Measurements from ENCODE around the gene P3H2. TPM values are rescaled to one million over a fixed set of nuclear protein-coding genes. Genes with fewer than 3 reads are reported as not detected.

Gene P3H2
- total RNA-seq, 2 donors from 2014 or later = not detected

DNA sequence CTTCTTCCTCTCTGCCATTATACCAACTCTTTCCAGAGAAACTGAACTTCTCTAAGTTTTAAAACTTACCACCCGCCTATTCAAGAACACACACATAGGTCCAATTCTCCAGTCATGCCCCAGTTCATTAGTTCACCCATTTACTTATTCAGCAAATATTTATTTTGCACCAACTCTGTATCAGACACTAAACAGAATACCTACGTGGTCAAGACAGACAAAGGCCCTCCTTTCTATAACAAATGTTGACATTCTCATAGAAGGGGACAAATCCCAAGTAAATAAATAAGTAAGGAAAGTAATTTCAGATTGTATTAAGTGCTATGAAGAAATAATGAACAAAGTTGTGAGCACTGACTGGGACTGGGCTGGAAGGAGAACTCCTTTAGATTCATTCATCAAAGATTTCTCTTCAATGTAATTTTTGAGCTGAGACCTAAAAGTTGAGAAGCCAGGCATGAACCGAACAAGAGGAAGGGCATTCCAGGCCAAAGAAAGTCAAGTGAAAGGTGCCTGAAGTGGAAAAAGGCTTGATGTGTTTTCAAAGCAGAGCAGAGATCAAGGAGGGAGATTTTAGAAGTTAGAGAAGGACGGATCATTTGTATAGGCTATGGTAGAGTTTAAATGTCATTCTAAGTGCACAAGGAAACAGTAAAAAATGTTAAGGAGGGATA lies 120.4 kb downstream of the P3H2 start:
- ATAC-seq (replicated peaks) = no peak
- Mint-ChIP-seq H3K27ac (no peak overlapping the region), H3K9me3 (no peaks in the 10 kb centered on the region), H3K4me3 (no peak overlapping the region), H3K36me3 (ENCODE audit: low read depth) (no peaks in the 10 kb centered on the region), H3K4me1 (no peaks in the 10 kb centered on the region), H3K27me3 (peaks cover 8% of the 10 kb centered on the region)

- no peaks in the 10 kb centered on the region for H3K4me1 Mint-ChIP-seq
- no peak overlapping the region for H3K27ac Mint-ChIP-seq
Observed at GRCh38 chr3:189999718-190000117, 121.0 kb downstream of the P3H2 start.

GRCh38 chr3:189995129-189995528 lies 125.6 kb downstream of the P3H2 start:
- Mint-ChIP-seq H3K27ac (no peak overlapping the region), H3K36me3 (ENCODE audit: low read depth) (no peaks in the 10 kb centered on the region), H3K4me3 (no peak overlapping the region), H3K9me3 (no peaks in the 10 kb centered on the region), H3K4me1 (no peaks in the 10 kb centered on the region), H3K27me3 (peaks cover 26% of the 10 kb centered on the region)
- no peak for ATAC-seq (replicated peaks)

More at GRCh38 chr3:189999718-190000117, 121.0 kb downstream of the P3H2 start:
- H3K9me3 Mint-ChIP-seq = no peaks in the 10 kb centered on the region
- H3K4me3 Mint-ChIP-seq = no peak overlapping the region
- ATAC-seq (replicated peaks) = no peak
- H3K27me3 Mint-ChIP-seq = peaks cover 8% of the 10 kb centered on the region
- no peaks in the 10 kb centered on the region for H3K36me3 Mint-ChIP-seq (ENCODE audit: low read depth)

DNA sequence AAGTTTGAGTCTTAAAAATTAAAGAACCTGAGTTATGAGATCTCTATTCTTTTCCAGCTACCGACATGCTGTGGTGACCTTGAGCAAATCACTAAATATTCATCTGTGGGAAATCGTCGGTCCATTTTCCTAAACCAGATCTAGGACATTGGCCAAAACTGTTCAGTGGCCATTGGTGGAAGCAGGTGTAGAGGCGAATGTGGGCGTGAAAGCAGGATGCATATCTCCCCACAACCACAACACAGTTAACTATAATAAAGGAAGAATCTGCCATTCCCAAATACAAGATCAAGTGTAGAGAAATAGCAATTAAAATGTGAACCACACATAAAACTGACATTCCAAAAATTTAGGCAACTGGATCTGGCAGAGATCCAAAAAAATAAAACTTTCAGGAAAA lies 129.9 kb downstream of the P3H2 start:
- Mint-ChIP-seq H3K27me3 (peaks cover 43% of the 10 kb centered on the region), H3K36me3 (ENCODE audit: low read depth) (no peaks in the 10 kb centered on the region), H3K4me1 (no peaks in the 10 kb centered on the region), H3K27ac (no peak overlapping the region), H3K4me3 (no peak overlapping the region), H3K9me3 (no peaks in the 10 kb centered on the region)
- no peak for ATAC-seq (replicated peaks)

DNA sequence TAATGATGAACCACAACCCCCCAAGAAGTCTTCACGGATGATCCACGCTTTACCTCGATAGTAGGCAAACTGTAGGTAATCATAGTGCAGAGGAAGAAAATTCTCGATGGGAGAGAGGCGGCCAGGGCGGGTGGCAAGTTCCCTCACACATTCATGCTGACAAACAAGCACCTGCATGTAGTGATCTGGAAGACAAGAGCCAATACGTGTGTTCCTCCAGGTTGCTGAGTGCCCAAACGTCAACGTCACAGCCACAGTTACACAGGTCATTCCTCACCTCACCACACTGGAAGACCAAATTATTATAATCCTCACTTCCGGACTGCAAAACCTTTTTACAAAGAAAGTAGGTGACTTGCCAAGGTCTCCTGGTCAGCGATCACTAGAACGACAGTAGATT lies 131.8 kb downstream of the P3H2 start:
- Mint-ChIP-seq H3K27me3 (peaks cover 33% of the 10 kb centered on the region), H3K27ac (no peak overlapping the region), H3K4me3 (no peak overlapping the region), H3K9me3 (no peaks in the 10 kb centered on the region), H3K36me3 (ENCODE audit: low read depth) (no peaks in the 10 kb centered on the region), H3K4me1 (no peaks in the 10 kb centered on the region)
- no peak for ATAC-seq (replicated peaks)

GRCh38 chr3:189988322-189988721 lies 132.4 kb downstream of the P3H2 start:
- ATAC-seq (replicated peaks) = no peak
- Mint-ChIP-seq H3K9me3 (no peaks in the 10 kb centered on the region), H3K36me3 (ENCODE audit: low read depth) (no peaks in the 10 kb centered on the region), H3K27me3 (peaks cover 33% of the 10 kb centered on the region), H3K4me3 (no peak overlapping the region), H3K27ac (no peak overlapping the region), H3K4me1 (no peaks in the 10 kb centered on the region)

GRCh38 chr3:189985948-189986347 lies 134.7 kb downstream of the P3H2 start:
- no peaks in the 10 kb centered on the region for H3K4me1 Mint-ChIP-seq
- peaks cover 29% of the 10 kb centered on the region for H3K27me3 Mint-ChIP-seq
- no peak for ATAC-seq (replicated peaks)
- H3K27ac Mint-ChIP-seq = no peak overlapping the region
- no peaks in the 10 kb centered on the region for H3K9me3 Mint-ChIP-seq
- no peak overlapping the region for H3K4me3 Mint-ChIP-seq
- H3K36me3 Mint-ChIP-seq (ENCODE audit: low read depth) = no peaks in the 10 kb centered on the region

DNA sequence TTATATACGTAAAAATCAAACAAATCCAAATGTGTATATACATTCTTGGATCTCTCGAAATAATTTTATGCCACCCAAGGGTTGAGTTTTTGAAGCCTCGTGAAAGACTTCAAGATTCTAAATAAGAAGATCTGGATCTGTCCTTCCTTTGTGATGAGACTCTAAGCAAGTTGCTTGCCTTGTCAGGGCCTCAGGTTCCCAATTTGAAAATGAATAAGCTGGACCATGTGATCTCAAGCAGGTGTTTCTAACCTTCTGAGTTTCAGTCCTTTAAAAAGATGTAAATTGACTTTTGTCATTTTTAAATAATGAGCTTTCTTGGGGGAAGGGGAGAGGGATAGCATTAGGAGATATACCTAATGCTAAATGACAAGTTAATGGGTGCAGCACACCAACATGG lies 137.1 kb downstream of the P3H2 start:
- Mint-ChIP-seq H3K4me1 (no peaks in the 10 kb centered on the region), H3K36me3 (ENCODE audit: low read depth) (no peaks in the 10 kb centered on the region), H3K4me3 (no peak overlapping the region), H3K27ac (no peak overlapping the region), H3K27me3 (peaks cover 11% of the 10 kb centered on the region), H3K9me3 (no peaks in the 10 kb centered on the region)
- no peak for ATAC-seq (replicated peaks)

GRCh38 chr3:189982321-189982945 lies 138.3 kb downstream of the P3H2 start:
- H3K4me3 Mint-ChIP-seq = no peak overlapping the region
- no peak overlapping the region for H3K27ac Mint-ChIP-seq
- no peaks in the 10 kb centered on the region for H3K4me1 Mint-ChIP-seq
- no peaks in the 10 kb centered on the region for H3K9me3 Mint-ChIP-seq
- no peaks in the 10 kb centered on the region for H3K36me3 Mint-ChIP-seq (ENCODE audit: low read depth)
- peaks cover 12% of the 10 kb centered on the region for H3K27me3 Mint-ChIP-seq
- ATAC-seq (replicated peaks) = no peak

GRCh38 chr3:189981668-189982067 lies 139.0 kb downstream of the P3H2 start:
- Mint-ChIP-seq H3K4me3 (no peak overlapping the region), H3K4me1 (no peaks in the 10 kb centered on the region), H3K27ac (no peak overlapping the region), H3K9me3 (no peaks in the 10 kb centered on the region), H3K27me3 (peaks cover 15% of the 10 kb centered on the region), H3K36me3 (ENCODE audit: low read depth) (no peaks in the 10 kb centered on the region)
- ATAC-seq (replicated peaks) = no peak

DNA sequence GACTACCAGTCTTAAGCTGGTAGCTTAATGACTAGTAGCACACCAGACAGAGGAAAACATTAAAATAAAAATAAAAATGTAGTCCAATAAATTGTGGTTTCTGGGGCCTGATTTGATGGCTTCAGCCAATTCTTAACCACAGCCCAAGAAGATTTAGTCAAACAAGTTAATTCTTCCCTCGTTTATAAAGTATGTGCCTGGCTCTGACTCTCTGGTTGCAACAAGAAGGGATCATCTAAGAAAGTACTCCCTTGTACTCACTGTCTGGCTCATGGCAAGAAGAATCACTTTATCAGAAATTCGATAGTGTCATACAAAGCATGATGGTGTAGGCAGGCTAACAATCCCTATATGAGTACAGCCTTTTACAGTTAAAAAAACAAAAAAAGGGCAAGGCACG lies 141.9 kb downstream of the P3H2 start:
- H3K4me3 Mint-ChIP-seq = no peak overlapping the region

GRCh38 chr3:189977174-189977573 lies 143.5 kb downstream of the P3H2 start:
- H3K4me3 Mint-ChIP-seq = no peak overlapping the region
- no peaks in the 10 kb centered on the region for H3K36me3 Mint-ChIP-seq (ENCODE audit: low read depth)
- H3K9me3 Mint-ChIP-seq = no peaks in the 10 kb centered on the region
- peaks cover 22% of the 10 kb centered on the region for H3K27me3 Mint-ChIP-seq
- H3K4me1 Mint-ChIP-seq = no peaks in the 10 kb centered on the region
- ATAC-seq (replicated peaks) = no peak
- H3K27ac Mint-ChIP-seq = no peak overlapping the region

More for the DNA sequence above, 141.9 kb downstream of the P3H2 start:
- Mint-ChIP-seq H3K27ac (no peak overlapping the region), H3K4me1 (no peaks in the 10 kb centered on the region), H3K27me3 (peaks cover 18% of the 10 kb centered on the region), H3K9me3 (no peaks in the 10 kb centered on the region), H3K36me3 (ENCODE audit: low read depth) (no peaks in the 10 kb centered on the region)
- ATAC-seq (replicated peaks) = no peak

- Mint-ChIP-seq H3K27ac (no peak overlapping the region), H3K9me3 (no peaks in the 10 kb centered on the region), H3K4me1 (no peaks in the 10 kb centered on the region), H3K27me3 (peaks cover 19% of the 10 kb centered on the region), H3K4me3 (no peak overlapping the region), H3K36me3 (ENCODE audit: low read depth) (no peaks in the 10 kb centered on the region)
- no peak for ATAC-seq (replicated peaks)
Observed at GRCh38 chr3:189975391-189975990, 145.2 kb downstream of the P3H2 start.

DNA sequence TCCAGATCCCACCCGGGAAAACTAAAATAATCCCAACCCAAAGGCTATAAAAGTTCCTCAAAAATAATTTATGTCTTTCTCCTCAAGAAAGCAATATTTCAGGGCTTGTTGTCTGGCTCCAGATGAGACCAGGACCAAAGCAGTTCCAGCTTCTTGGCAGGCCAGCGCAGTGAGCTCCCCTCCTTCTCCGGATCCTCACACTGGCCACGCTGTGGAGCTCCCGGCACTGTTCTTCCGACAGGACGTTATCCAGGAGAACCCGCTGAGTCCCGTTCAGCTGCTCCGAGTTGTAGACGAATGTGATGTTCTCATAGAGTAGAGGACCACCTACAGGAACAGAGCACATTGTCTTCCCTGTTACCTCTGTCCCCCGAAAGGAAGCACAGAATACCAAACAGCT lies 146.3 kb downstream of the P3H2 start:
- Mint-ChIP-seq H3K27me3 (peaks cover 19% of the 10 kb centered on the region), H3K36me3 (ENCODE audit: low read depth) (no peaks in the 10 kb centered on the region), H3K4me1 (no peaks in the 10 kb centered on the region), H3K27ac (no peak overlapping the region), H3K9me3 (no peaks in the 10 kb centered on the region), H3K4me3 (no peak overlapping the region)
- ATAC-seq (replicated peaks) = no peak

- Mint-ChIP-seq H3K27me3 (no peaks in the 10 kb centered on the region), H3K4me1 (no peaks in the 10 kb centered on the region), H3K4me3 (no peak overlapping the region), H3K36me3 (ENCODE audit: low read depth) (no peaks in the 10 kb centered on the region), H3K27ac (no peak overlapping the region), H3K9me3 (no peaks in the 10 kb centered on the region)
- ATAC-seq (replicated peaks) = no peak
Observed at GRCh38 chr3:189967254-189967865, 153.3 kb downstream of the P3H2 start.
